Measurements from ENCODE around the gene KLF15. TPM values are rescaled to one million over a fixed set of nuclear protein-coding genes. Genes with fewer than 3 reads are reported as not detected.

Gene KLF15
- total and polyA plus RNA-seq, 2 of the 8 experiments (the other 6 are each of a cell fraction or from before 2014, with no cell fraction given), result 15.7 to 19.5 TPM

- no peak for TF ChIP-seq GABPA (IDR thresholded peaks at IDR 0.05; ENCODE audit: borderline replicate concordance, insufficient read depth, low read length)
- TF ChIP-seq JUND (IDR thresholded peaks at IDR 0.05; ENCODE audit: low read length), result no peak
- no peak for TF ChIP-seq EP300 (IDR thresholded peaks at IDR 0.05; ENCODE audit: borderline replicate concordance in 1 of 2, low read depth in 2 of 2, low read length in 2 of 2)
- TF ChIP-seq MAX (IDR thresholded peaks at IDR 0.05), result peak; percentile 74; the same call in 1 of the 2 replicates
These were observed 37.2 kb upstream of the KLF15 start, which contains the start of gene CFAP100 (continued) for GRCh38 chr3:126394179-126394976.

All from H1 (cell line).